Measurements from ENCODE around the gene TSPEAR.
"Not testable (repeated sequence)": the region's sequence is repeated elsewhere in the genome, so short reads cannot be mapped to it uniquely, and the experiment has no call there.

DNA sequence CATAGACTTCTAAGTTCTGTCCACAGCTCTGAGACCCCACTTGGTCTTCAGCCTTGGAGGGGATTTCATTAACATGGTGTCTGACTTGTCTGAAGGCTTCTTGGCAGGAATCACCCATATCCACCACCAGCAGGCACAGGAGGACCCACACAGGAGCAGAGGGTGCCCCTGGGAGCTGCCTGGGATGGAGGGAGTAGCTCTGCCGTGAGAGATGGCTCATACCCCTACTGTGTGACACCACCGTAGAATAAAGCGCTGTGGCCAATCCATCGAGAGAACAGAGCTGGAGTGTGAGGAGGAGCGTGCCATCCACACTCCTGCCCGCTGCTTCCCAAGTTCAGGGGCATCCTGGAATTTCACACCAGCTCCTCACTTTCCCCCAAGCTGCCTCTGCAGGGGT lies 26.3 kb downstream of the TSPEAR start:
- TF ChIP-seq, protein P1, sequence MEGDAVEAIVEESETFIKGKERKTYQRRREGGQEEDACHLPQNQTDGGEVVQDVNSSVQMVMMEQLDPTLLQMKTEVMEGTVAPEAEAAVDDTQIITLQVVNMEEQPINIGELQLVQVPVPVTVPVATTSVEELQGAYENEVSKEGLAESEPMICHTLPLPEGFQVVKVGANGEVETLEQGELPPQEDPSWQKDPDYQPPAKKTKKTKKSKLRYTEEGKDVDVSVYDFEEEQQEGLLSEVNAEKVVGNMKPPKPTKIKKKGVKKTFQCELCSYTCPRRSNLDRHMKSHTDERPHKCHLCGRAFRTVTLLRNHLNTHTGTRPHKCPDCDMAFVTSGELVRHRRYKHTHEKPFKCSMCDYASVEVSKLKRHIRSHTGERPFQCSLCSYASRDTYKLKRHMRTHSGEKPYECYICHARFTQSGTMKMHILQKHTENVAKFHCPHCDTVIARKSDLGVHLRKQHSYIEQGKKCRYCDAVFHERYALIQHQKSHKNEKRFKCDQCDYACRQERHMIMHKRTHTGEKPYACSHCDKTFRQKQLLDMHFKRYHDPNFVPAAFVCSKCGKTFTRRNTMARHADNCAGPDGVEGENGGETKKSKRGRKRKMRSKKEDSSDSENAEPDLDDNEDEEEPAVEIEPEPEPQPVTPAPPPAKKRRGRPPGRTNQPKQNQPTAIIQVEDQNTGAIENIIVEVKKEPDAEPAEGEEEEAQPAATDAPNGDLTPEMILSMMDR (IDR thresholded peaks at IDR 0.05) = not testable (repeated sequence)
- TF ChIP-seq POLR2A (IDR thresholded peaks at IDR 0.05) = not testable (repeated sequence)
